ENCODE data around the gene DHX35.
"Not testable (repeated sequence)": the region's sequence is repeated elsewhere in the genome, so short reads cannot be mapped to it uniquely, and the experiment has no call there.

The DHX35 gene

GRCh38 chr20:38995536-38996044, 33.4 kb downstream of the DHX35 start:
- Mint-ChIP-seq H3K36me3 (ENCODE audit: low read depth) (peaks cover 41% of the 10 kb centered on the region), H3K9me3 (no peaks in the 10 kb centered on the region), H3K27me3 (ENCODE audit: low read depth, poor library complexity) (no peaks in the 10 kb centered on the region), H3K4me1 (no peaks in the 10 kb centered on the region), H3K4me3 (no peak overlapping the region), H3K27ac (no peak overlapping the region)
- TF ChIP-seq, protein P1, sequence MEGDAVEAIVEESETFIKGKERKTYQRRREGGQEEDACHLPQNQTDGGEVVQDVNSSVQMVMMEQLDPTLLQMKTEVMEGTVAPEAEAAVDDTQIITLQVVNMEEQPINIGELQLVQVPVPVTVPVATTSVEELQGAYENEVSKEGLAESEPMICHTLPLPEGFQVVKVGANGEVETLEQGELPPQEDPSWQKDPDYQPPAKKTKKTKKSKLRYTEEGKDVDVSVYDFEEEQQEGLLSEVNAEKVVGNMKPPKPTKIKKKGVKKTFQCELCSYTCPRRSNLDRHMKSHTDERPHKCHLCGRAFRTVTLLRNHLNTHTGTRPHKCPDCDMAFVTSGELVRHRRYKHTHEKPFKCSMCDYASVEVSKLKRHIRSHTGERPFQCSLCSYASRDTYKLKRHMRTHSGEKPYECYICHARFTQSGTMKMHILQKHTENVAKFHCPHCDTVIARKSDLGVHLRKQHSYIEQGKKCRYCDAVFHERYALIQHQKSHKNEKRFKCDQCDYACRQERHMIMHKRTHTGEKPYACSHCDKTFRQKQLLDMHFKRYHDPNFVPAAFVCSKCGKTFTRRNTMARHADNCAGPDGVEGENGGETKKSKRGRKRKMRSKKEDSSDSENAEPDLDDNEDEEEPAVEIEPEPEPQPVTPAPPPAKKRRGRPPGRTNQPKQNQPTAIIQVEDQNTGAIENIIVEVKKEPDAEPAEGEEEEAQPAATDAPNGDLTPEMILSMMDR (IDR thresholded peaks at IDR 0.05), result no peak
- no peak for DNase-seq

DNA sequence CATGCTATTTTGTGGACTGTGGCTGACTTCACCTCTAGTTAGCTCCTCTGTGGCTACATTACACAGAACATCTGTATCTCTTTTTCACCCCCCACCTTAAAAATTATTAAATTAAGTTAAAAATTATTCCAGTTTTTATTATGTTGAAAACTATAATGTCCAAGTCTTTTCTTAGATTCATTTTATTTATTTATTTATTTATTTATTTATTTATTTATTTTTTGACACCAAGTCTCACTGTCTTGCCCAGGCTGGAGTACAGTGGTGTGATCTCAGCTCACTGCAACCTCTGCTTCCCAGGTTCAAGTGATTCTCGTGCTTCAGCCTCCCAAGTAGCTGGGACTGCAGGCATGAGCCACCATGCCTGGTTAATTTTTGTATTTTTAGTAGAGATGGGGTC, 34.7 kb downstream of the DHX35 start:
- not testable (repeated sequence) for H3K27me3 Mint-ChIP-seq (ENCODE audit: low read depth, poor library complexity); H3K9me3 Mint-ChIP-seq; DNase-seq; H3K4me3 Mint-ChIP-seq; H3K27ac Mint-ChIP-seq; H3K4me1 Mint-ChIP-seq
- peaks cover 45% of the 10 kb centered on the region for H3K36me3 Mint-ChIP-seq (ENCODE audit: low read depth)

- DNase-seq, result no peak
- peaks cover 48% of the 10 kb centered on the region for H3K36me3 Mint-ChIP-seq (ENCODE audit: low read depth)
- no peaks in the 10 kb centered on the region for H3K9me3 Mint-ChIP-seq
- no peak overlapping the region for H3K27ac Mint-ChIP-seq
- TF ChIP-seq, protein P1 (IDR thresholded peaks at IDR 0.05), result no peak
- H3K27me3 Mint-ChIP-seq (ENCODE audit: low read depth, poor library complexity), result no peaks in the 10 kb centered on the region
- no peaks in the 10 kb centered on the region for H3K4me1 Mint-ChIP-seq
- H3K4me3 Mint-ChIP-seq, result no peak overlapping the region
Observed at GRCh38 chr20:38997622-38998021, 35.5 kb downstream of the DHX35 start.

DNA sequence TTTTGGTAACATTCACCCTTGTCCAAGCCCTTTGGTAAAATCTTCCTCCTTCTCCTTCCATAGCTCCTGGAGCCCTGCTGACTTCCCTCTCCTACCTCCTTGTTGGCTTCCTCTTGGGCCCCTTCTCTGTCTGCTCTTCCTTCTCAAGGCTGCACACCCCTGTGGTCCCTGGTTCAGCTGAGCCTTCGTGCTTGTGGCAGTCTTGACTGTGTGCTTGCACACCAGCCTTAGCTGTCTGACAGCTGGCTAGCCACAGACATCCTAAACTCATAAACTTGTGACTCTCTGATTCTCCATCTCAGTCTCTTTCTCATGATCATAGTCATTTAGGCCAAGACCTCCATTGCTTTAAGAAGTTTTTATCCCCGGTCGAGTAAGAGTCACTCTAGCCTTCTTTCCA, 37.1 kb downstream of the DHX35 start:
- DNase-seq, result no peak
- Mint-ChIP-seq H3K27me3 (ENCODE audit: low read depth, poor library complexity) (no peaks in the 10 kb centered on the region), H3K27ac (no peak overlapping the region), H3K4me3 (no peak overlapping the region), H3K36me3 (ENCODE audit: low read depth) (peaks cover 63% of the 10 kb centered on the region), H3K9me3 (no peaks in the 10 kb centered on the region), H3K4me1 (no peaks in the 10 kb centered on the region)
- TF ChIP-seq, protein P1 (IDR thresholded peaks at IDR 0.05), result no peak

GRCh38 chr20:38999965-39000910, 38.1 kb downstream of the DHX35 start:
- H3K27ac Mint-ChIP-seq, result no peak overlapping the region
- H3K27me3 Mint-ChIP-seq (ENCODE audit: low read depth, poor library complexity), result no peaks in the 10 kb centered on the region
- no peak for DNase-seq
- H3K36me3 Mint-ChIP-seq (ENCODE audit: low read depth), result peaks cover 59% of the 10 kb centered on the region
- TF ChIP-seq, protein P1 (IDR thresholded peaks at IDR 0.05), result no peak
- H3K4me1 Mint-ChIP-seq, result no peaks in the 10 kb centered on the region
- no peaks in the 10 kb centered on the region for H3K9me3 Mint-ChIP-seq
- H3K4me3 Mint-ChIP-seq, result no peak overlapping the region

DNA sequence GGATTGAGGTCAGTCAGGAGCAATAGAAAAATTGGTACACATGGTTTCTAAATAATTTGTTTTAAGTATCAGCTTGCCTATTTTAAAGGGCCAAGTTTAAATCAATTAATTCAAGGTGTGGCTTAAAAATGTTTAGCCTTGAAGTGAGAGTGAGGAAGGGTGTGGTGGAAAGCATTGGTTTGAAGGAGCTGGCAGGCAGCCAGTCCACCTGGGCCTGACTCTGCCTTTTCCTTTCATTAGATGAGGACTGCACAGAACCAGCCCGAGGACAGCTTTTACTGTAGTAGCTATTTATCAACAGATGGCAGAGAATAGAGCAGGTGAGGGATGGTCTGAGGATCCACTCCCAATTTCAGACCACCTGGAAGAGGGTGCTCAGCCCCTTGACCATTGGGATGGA, 42.4 kb downstream of the DHX35 start:
- H3K4me3 Mint-ChIP-seq, result no peak overlapping the region
- no peak for DNase-seq
- TF ChIP-seq, protein P1 (IDR thresholded peaks at IDR 0.05), result no peak
- H3K27ac Mint-ChIP-seq, result no peak overlapping the region
- H3K9me3 Mint-ChIP-seq, result no peaks in the 10 kb centered on the region
- peaks cover 14% of the 10 kb centered on the region for H3K4me1 Mint-ChIP-seq
- no peaks in the 10 kb centered on the region for H3K27me3 Mint-ChIP-seq (ENCODE audit: low read depth, poor library complexity)
- H3K36me3 Mint-ChIP-seq (ENCODE audit: low read depth), result peaks cover 66% of the 10 kb centered on the region
